Testis (tissue), 2 donors: ENCODE data around the gene KLC1.

Source experiments
- CTCF ChIP-seq, 3 experiments: fragments of 450-650 bp in 2 of 3; fragments of 200-600 bp in 1 of 3; sonication (generic) in 1 of 3; IDR thresholded peaks; one replicate each; pipeline ENCODE4 v1.5.1; 2016 to 2019; ENCODE audit warnings: antibody characterized with exemption in 3 of 3, mild to moderate bottlenecking in 2 of 3, moderate library complexity in 1 of 3
- POLR2A ChIP-seq: fragments of 450-650 bp; IDR thresholded peaks from one replicate; pipeline ENCODE4 v1.6.1; 2017; ENCODE audit warnings: antibody characterized with exemption, mild to moderate bottlenecking, moderate library complexity

GRCh38 chr14:103649001-103649400, 20.0 kb downstream of the KLC1 start:
- no peak for TF ChIP-seq POLR2A
- no peak for TF ChIP-seq CTCF (IDR thresholded peaks at IDR 0.05)
